Smooth muscle cell (in vitro differentiated cells): ENCODE measurements around the gene COPB1. TPM values are rescaled to one million over a fixed set of nuclear protein-coding genes. Genes with fewer than 3 reads are reported as not detected.

Experiments used
- DNase-seq: peaks from one replicate; lab custom pipeline; 2025; ENCODE audit not compliant: unreplicated experiment; lab: John Stamatoyannopoulos, UW
- H2AFZ ChIP-seq: fragments of 200-600 bp; sonication (generic); 2 replicates; pipeline ENCODE4 v1.6.0; 2016; ENCODE audit warnings: antibody characterized with exemption, low read depth, mild to moderate bottlenecking
- H3F3A ChIP-seq: fragments of 200-600 bp; sonication (generic); 2 replicates; pipeline ENCODE4 v1.6.0; 2017; ENCODE audit warnings: antibody characterized with exemption, low read depth
- H3K27ac ChIP-seq: fragments of 200-600 bp; sonication (generic); 2 replicates; pipeline ENCODE4 v1.5.1; 2016; ENCODE audit warnings: low read depth, mild to moderate bottlenecking
- H3K27me3 ChIP-seq: fragments of 200-600 bp; sonication (generic); 2 replicates; pipeline ENCODE4 v1.6.1; 2016; ENCODE audit warnings: low read depth, mild to moderate bottlenecking
- H3K36me3 ChIP-seq: fragments of 200-600 bp; sonication (generic); 2 replicates; pipeline ENCODE4 v1.5.1; 2016; ENCODE audit warnings: low read depth
- H3K4me1 ChIP-seq: fragments of 200-600 bp; sonication (generic); 2 replicates; pipeline ENCODE4 v1.5.1; 2016; ENCODE audit warnings: low read depth
- H3K4me2 ChIP-seq: fragments of 200-600 bp; sonication (generic); 2 replicates; pipeline ENCODE4 v1.6.0; 2016; ENCODE audit warnings: mild to moderate bottlenecking
- H3K4me3 ChIP-seq: fragments of 200-600 bp; sonication (generic); 2 replicates; pipeline ENCODE4 v1.5.1; 2016; ENCODE audit warnings: mild to moderate bottlenecking
- H3K79me2 ChIP-seq: fragments of 200-600 bp; sonication (generic); 2 replicates; pipeline ENCODE4 v1.6.0; 2016; ENCODE audit warnings: low read depth, mild to moderate bottlenecking
- H3K9ac ChIP-seq: fragments of 200-600 bp; sonication (generic); 2 replicates; pipeline ENCODE4 v1.6.0; 2016; ENCODE audit warnings: low read depth
- H3K9me3 ChIP-seq: fragments of 200-600 bp; sonication (generic); replicated peaks from 2 replicates; pipeline ENCODE4 v1.5.1; 2016; ENCODE audit warnings: low read depth
- H4K20me1 ChIP-seq: fragments of 200-600 bp; sonication (generic); 2 replicates; pipeline ENCODE4 v1.6.0; 2016; ENCODE audit warnings: low read depth
- WGBS: methylation state at CpG from one replicate; pipeline ENCODE4 v1.1.7; 2016; ENCODE audit warnings: low lambda C conversion rate; 5-methylcytosine and 5-hydroxymethylcytosine counted together
- polyA plus RNA-seq: library from polyadenylated mRNA; unstranded; fragments of >200 nt; fragmentation: Nextera tagmentation; extraction: Ambion mirVana; gene quantifications from 2 replicates; pipeline ENCODE4 v1.2.1, GENCODE V29; 2016
- total RNA-seq: library from RNA; depleted of rRNA; stranded (reverse); fragments of >200 nt; gene quantifications from 2 replicates; pipeline ENCODE4 v1.2.3, GENCODE V29; 2014
- TF ChIP-seq, protein P1 (sequence below): fragments of 200-600 bp; sonication (generic); IDR thresholded peaks from 2 replicates; pipeline ENCODE4 v1.5.1; 2017; ENCODE audit warnings: borderline replicate concordance, mild to moderate bottlenecking, antibody characterized with exemption; ENCODE audit not compliant: insufficient read depth, poor library complexity, severe bottlenecking

COPB1 gene
- total and polyA plus RNA-seq, 2 experiments from 2014 or later, result 135 to 299 TPM

DNA sequence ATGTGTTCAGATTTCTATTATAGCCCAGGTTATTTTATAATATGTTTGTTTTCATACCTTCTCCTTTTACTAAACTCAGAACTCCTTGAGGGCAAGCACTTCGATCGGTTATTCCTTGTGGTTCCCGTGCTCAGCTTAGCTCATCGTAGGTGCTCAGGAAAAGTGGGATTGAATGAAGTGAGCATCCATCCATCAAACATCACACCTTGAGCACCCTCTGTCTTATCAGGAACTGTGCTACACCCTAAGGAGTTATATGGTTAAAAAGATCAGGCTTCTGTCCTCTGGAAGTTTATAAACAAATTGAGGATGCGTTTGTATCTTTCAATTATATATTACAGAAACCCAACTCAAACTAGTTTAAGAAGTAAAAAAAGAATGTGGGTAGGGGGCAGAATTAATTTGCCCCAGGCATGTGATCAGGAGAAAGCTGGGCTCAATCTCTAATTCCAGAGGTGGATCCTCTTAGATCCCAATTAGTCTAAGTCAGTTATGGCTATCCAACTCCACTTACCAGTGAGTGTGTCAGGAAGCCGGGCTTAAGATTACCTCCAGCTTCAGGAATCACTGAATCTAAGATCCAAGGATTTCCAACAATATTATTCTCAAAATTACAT lies 80.7 kb downstream of the COPB1 start:
- WGBS, result 71% methylated on average over 6 of the region's 6 CpGs
- H4K20me1 ChIP-seq, result no peaks in the 10 kb centered on the region
- no peak overlapping the region for H3K9ac ChIP-seq
- DNase-seq, result no peak
- no peaks in the 10 kb centered on the region for H3K79me2 ChIP-seq
- H3K27me3 ChIP-seq, result no peaks in the 10 kb centered on the region
- peaks cover 7% of the 10 kb centered on the region for H3K4me1 ChIP-seq
- H3K36me3 ChIP-seq, result no peaks in the 10 kb centered on the region
- TF ChIP-seq, protein P1, sequence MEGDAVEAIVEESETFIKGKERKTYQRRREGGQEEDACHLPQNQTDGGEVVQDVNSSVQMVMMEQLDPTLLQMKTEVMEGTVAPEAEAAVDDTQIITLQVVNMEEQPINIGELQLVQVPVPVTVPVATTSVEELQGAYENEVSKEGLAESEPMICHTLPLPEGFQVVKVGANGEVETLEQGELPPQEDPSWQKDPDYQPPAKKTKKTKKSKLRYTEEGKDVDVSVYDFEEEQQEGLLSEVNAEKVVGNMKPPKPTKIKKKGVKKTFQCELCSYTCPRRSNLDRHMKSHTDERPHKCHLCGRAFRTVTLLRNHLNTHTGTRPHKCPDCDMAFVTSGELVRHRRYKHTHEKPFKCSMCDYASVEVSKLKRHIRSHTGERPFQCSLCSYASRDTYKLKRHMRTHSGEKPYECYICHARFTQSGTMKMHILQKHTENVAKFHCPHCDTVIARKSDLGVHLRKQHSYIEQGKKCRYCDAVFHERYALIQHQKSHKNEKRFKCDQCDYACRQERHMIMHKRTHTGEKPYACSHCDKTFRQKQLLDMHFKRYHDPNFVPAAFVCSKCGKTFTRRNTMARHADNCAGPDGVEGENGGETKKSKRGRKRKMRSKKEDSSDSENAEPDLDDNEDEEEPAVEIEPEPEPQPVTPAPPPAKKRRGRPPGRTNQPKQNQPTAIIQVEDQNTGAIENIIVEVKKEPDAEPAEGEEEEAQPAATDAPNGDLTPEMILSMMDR, result no peak
- no peaks in the 10 kb centered on the region for H3K9me3 ChIP-seq
- H2AFZ ChIP-seq, result no peak overlapping the region
- H3K4me2 ChIP-seq, result no peak overlapping the region
- no peak overlapping the region for H3K4me3 ChIP-seq
- peaks cover 4% of the 10 kb centered on the region for H3F3A ChIP-seq
- no peak overlapping the region for H3K27ac ChIP-seq

DNA sequence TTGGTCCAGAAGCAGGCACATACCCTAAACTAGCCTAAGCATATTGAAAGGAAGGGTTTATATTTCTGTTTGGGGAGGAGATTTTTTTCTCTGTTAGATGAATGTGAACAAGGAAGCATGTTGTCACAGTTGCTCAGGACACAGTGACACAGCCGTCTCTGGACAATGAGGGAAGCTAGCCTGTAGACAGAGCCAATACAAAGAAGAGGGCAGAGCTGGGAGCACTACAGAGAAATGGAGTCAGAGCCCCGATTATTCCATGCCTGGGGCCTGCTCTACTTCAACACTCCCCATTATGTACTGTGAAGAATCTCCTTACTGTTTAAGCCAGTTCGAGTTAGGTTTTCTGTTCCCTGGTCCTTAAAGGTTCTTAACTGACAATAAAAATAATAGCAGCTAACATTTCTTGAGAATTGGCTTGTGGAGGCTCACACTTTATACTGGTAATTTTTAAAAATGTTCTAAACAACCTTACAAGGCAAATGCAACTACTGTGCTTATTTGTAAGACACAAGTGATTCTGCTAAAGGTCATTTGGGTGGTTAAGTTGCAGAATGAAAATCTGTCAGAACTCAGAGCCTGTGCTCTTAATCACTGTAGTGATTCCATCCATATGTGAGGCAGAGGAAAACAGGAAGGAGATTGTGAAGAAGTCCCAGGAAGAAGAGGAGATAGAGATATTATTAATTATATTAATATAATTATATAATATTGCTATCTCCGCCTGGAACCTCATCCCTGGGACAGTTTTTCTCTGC lies 81.8 kb downstream of the COPB1 start:
- WGBS, result 93% methylated on average over 4 of the region's 4 CpGs
- peaks cover 7% of the 10 kb centered on the region for H3F3A ChIP-seq
- H3K27me3 ChIP-seq, result no peaks in the 10 kb centered on the region
- H2AFZ ChIP-seq, result no peak overlapping the region
- peaks cover 12% of the 10 kb centered on the region for H3K4me1 ChIP-seq
- no peaks in the 10 kb centered on the region for H3K36me3 ChIP-seq
- H3K4me2 ChIP-seq, result no peak overlapping the region
- H3K4me3 ChIP-seq, result no peak overlapping the region
- no peak overlapping the region for H3K9ac ChIP-seq
- DNase-seq, result no peak
- H3K79me2 ChIP-seq, result no peaks in the 10 kb centered on the region
- H3K9me3 ChIP-seq, result no peaks in the 10 kb centered on the region
- H4K20me1 ChIP-seq, result no peaks in the 10 kb centered on the region
- H3K27ac ChIP-seq, result no peak overlapping the region
- TF ChIP-seq, protein P1, result no peak

DNA sequence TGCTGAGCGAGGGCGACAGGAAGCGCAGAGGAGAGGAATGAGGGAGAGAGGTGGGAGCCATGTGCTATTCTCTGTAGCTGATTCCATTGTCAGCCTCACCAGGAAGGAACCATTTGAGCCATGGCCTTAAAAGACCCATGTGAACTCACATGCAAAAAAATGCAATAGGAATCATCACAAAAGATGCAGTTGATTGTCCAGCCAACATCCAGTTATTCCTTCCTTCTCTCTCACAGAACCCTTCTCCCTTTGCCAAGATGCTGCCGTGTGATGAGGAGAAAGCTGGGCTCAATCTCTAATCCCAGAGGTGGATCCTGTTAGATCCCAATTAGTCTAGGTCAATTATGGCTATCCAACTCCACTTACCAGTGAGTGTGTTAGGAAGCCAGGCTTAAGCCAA lies 82.4 kb downstream of the COPB1 start:
- 88% methylated on average over 4 of the region's 4 CpGs for WGBS
- Histone ChIP-seq H3F3A (peaks cover 7% of the 10 kb centered on the region), H3K79me2 (no peaks in the 10 kb centered on the region), H3K4me2 (no peak overlapping the region), H3K9me3 (no peaks in the 10 kb centered on the region), H3K4me1 (peaks cover 8% of the 10 kb centered on the region), H2AFZ (no peak overlapping the region), H3K4me3 (no peak overlapping the region), H4K20me1 (no peaks in the 10 kb centered on the region), H3K27me3 (no peaks in the 10 kb centered on the region), H3K27ac (no peak overlapping the region), H3K9ac (no peak overlapping the region), H3K36me3 (no peaks in the 10 kb centered on the region)
- no peak for DNase-seq
- TF ChIP-seq, protein P1, result no peak
